Fibroblast of pulmonary artery (primary cell): ENCODE measurements around the gene CFD.
A peak's percentile ranks its signal among the peaks of the same experiment; 100 is the strongest.
"Not testable (repeated sequence)": the region's sequence is repeated elsewhere in the genome, so short reads cannot be mapped to it uniquely, and the experiment has no call there.

Experiments
- DNase-seq: peaks from one replicate; pipeline ENCODE4 v3.0.0-alpha.2; 2010; ENCODE audit warnings: low read depth
- H3K4me3 ChIP-seq: replicated peaks from 2 replicates; pipeline ENCODE4 v1.5.1; 2011; ENCODE audit warnings: low read depth, mild to moderate bottlenecking, control low read depth, low read length, moderate library complexity
- CTCF ChIP-seq: IDR thresholded peaks from 2 replicates; pipeline ENCODE4 v1.5.1; 2011; ENCODE audit warnings: mild to moderate bottlenecking, control low read depth, low read length, inconsistent platforms; ENCODE audit errors: missing control alignments

The CFD gene

DNA sequence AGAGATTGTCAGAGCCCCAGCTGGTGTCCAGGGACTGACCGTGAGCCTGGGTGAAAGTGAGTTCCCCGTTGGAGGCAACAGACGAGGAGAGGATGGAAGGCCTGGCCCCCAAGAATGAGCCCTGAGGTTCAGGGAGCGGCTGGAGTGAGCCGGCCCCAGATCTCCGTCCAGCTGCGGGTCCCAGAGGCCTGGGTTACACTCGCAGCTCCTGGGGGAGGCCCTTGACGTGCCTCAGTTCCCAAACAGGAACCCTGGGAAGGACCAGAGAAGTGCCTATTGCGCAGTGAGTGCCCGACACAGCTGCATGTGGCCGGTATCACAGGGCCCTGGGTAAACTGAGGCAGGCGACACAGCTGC, 8.5 kb upstream of the CFD start:
- DNase-seq = no peak
- H3K4me3 ChIP-seq = peak overlapping the region; percentile 22
- TF ChIP-seq CTCF = no peak

GRCh38 chr19:852136-853013, 7.1 kb upstream of the CFD start, which contains the start of gene ELANE:
TSS of gene ELANE (plus strand) at chr19:852303. CDS start at chr19:852329, 26 bp downstream.
- no peak for TF ChIP-seq CTCF
- no peak for DNase-seq
- H3K4me3 ChIP-seq = no peak within 1 kb of the TSS

GRCh38 chr19:853014-853585, 6.4 kb upstream of the CFD start:
- DNase-seq = no peak
- no peak overlapping the region for H3K4me3 ChIP-seq
- TF ChIP-seq CTCF = no peak

- DNase-seq, H3K4me3 ChIP-seq: not testable (repeated sequence)
Measured at GRCh38 chr19:853614-854220, 5.7 kb upstream of the CFD start.

GRCh38 chr19:854549-854948, 4.9 kb upstream of the CFD start:
- no peak overlapping the region for H3K4me3 ChIP-seq
- no peak for DNase-seq
- TF ChIP-seq CTCF = no peak

GRCh38 chr19:855142-855541, 4.3 kb upstream of the CFD start:
- no peak for DNase-seq
- no peak for TF ChIP-seq CTCF
- H3K4me3 ChIP-seq = no peak overlapping the region

DNA sequence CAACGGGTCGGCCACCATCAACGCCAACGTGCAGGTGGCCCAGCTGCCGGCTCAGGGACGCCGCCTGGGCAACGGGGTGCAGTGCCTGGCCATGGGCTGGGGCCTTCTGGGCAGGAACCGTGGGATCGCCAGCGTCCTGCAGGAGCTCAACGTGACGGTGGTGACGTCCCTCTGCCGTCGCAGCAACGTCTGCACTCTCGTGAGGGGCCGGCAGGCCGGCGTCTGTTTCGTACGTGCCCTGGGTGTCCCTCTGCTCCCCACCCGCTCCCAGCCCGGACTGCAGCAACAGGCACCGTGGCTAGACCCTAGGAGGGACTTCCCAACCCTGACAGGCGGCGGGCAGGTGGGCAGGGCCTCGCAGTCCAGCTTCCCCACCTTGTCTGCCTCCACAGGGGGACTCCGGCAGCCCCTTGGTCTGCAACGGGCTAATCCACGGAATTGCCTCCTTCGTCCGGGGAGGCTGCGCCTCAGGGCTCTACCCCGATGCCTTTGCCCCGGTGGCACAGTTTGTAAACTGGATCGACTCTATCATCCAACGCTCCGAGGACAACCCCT, 3.8 kb upstream of the CFD start:
- TF ChIP-seq CTCF = no peak
- DNase-seq = no peak
- H3K4me3 ChIP-seq = no peak overlapping the region
